HG03439 (cell line): ENCODE data around the gene TMEM154.

Source experiments
- ATAC-seq: cut with Tn5 transposase; IDR thresholded peaks from one replicate; pipeline ENCODE4 v1.9.1; 2021; ENCODE audit warnings: mild to moderate bottlenecking, moderate library complexity; ENCODE audit not compliant: unreplicated experiment

Gene TMEM154

GRCh38 chr4:152634110-152634760, 45.6 kb downstream of the TMEM154 start:
- no peak for ATAC-seq

- no peak for ATAC-seq
Observed at GRCh38 chr4:152633118-152633517, 46.7 kb downstream of the TMEM154 start.

- ATAC-seq = no peak
Observed at GRCh38 chr4:152630324-152630723, 49.5 kb downstream of the TMEM154 start.

GRCh38 chr4:152629908-152630307, 49.9 kb downstream of the TMEM154 start:
- no peak for ATAC-seq

GRCh38 chr4:152628128-152628527, 51.7 kb downstream of the TMEM154 start:
- no peak for ATAC-seq

- ATAC-seq = no peak
Observed at GRCh38 chr4:152626790-152627189, 53.0 kb downstream of the TMEM154 start.

GRCh38 chr4:152620915-152621314, 58.9 kb downstream of the TMEM154 start:
- no peak for ATAC-seq

- ATAC-seq = no peak
Observed at GRCh38 chr4:152620218-152620617, 59.6 kb downstream of the TMEM154 start.

GRCh38 chr4:152619556-152619955, 60.2 kb downstream of the TMEM154 start:
- no peak for ATAC-seq

GRCh38 chr4:152618971-152619370, 60.8 kb downstream of the TMEM154 start:
- no peak for ATAC-seq

GRCh38 chr4:152616804-152617203, 63.0 kb downstream of the TMEM154 start:
- ATAC-seq = no peak

GRCh38 chr4:152613841-152614721, 65.7 kb downstream of the TMEM154 start:
- ATAC-seq = no peak

GRCh38 chr4:152613351-152613750, 66.4 kb downstream of the TMEM154 start:
- ATAC-seq = no peak

GRCh38 chr4:152610131-152610530, 69.7 kb downstream of the TMEM154 start:
- no peak for ATAC-seq

GRCh38 chr4:152609481-152609880, 70.3 kb downstream of the TMEM154 start:
- no peak for ATAC-seq

GRCh38 chr4:152607178-152607577, 72.6 kb downstream of the TMEM154 start:
- ATAC-seq = no peak

- ATAC-seq = no peak
Observed at GRCh38 chr4:152606753-152607152, 73.0 kb downstream of the TMEM154 start.

GRCh38 chr4:152605641-152606335, 74.0 kb downstream of the TMEM154 start:
- no peak for ATAC-seq

GRCh38 chr4:152605031-152605430, 74.8 kb downstream of the TMEM154 start:
- ATAC-seq = no peak

- ATAC-seq = no peak
Observed at GRCh38 chr4:152601156-152601555, 78.6 kb downstream of the TMEM154 start.

GRCh38 chr4:152599636-152600035, 80.2 kb downstream of the TMEM154 start:
- no peak for ATAC-seq

GRCh38 chr4:152599095-152599494, 80.7 kb downstream of the TMEM154 start:
- ATAC-seq = no peak
